OCI-LY7 (cell line): ENCODE data around the gene BACH2. TPM values are rescaled to one million over a fixed set of nuclear protein-coding genes. Genes with fewer than 3 reads are reported as not detected.
A peak's percentile ranks its signal among the peaks of the same experiment; 100 is the strongest.
"Not testable (repeated sequence)": the region's sequence is repeated elsewhere in the genome, so short reads cannot be mapped to it uniquely, and the experiment has no call there.

Experiments used
- BruUV-seq: library from RNA; stranded (reverse); fragments of 400-500 nt; replicated peaks from 2 replicates; lab custom pipeline; 2021; lab: Mats Ljungman, UMichigan
- CTCF ChIA-PET: fragments of 300-600 bp; sonication (Branson Sonifier 250); formaldehyde crosslinking; loops from one replicate; lab custom pipeline; 2022; ENCODE audit warnings: antibody characterized with exemption; ENCODE audit not compliant: unreplicated experiment; lab: Charles Lee
- POLR2A ChIA-PET: fragments of 300-600 bp; sonication (Branson Sonifier 250); formaldehyde crosslinking; loops from one replicate; lab custom pipeline; 2022; ENCODE audit warnings: antibody characterized with exemption; lab: Charles Lee
- DNase-seq: peaks from one replicate; pipeline ENCODE4 v3.0.0-alpha.2; 2015; ENCODE audit warnings: low spot score
- H2AFZ ChIP-seq: fragments of 200-600 bp; sonication (generic), shearing (Covaris generic); 2 replicates; pipeline ENCODE4 v1.6.1; 2014; ENCODE audit warnings: mild to moderate bottlenecking, antibody characterized with exemption, low read length, moderate library complexity
- H3K27ac ChIP-seq: fragments of 200-600 bp; sonication (generic); 2 replicates; pipeline ENCODE4 v1.5.1; 2014; ENCODE audit warnings: mixed run types, low read depth, mild to moderate bottlenecking, moderate library complexity, low read length, inconsistent platforms; ENCODE audit not compliant: poor library complexity, severe bottlenecking
- H3K36me3 ChIP-seq: fragments of 200-600 bp; sonication (generic); 2 replicates; pipeline ENCODE4 v1.6.1; 2014; ENCODE audit warnings: mild to moderate bottlenecking, antibody characterized with exemption, low read length, moderate library complexity, mixed read lengths; ENCODE audit not compliant: insufficient read depth
- H3K4me1 ChIP-seq: fragments of 200-600 bp; sonication (generic); 2 replicates; pipeline ENCODE4 v1.5.1; 2014; ENCODE audit warnings: mild to moderate bottlenecking, low read length; ENCODE audit not compliant: insufficient read depth, poor library complexity, severe bottlenecking
- H3K4me2 ChIP-seq: fragments of 200-600 bp; sonication (generic); 2 replicates; pipeline ENCODE4 v1.6.1; 2014; ENCODE audit warnings: mild to moderate bottlenecking, low read length
- H3K4me3 ChIP-seq: fragments of 200-600 bp; sonication (generic); 2 replicates; pipeline ENCODE4 v1.5.1; 2014; ENCODE audit warnings: mild to moderate bottlenecking, low read depth, low read length; ENCODE audit not compliant: poor library complexity, severe bottlenecking
- H3K79me2 ChIP-seq: fragments of 200-600 bp; sonication (generic); 2 replicates; pipeline ENCODE4 v1.6.1; 2016; ENCODE audit warnings: low read depth, mild to moderate bottlenecking, low read length, moderate library complexity, mixed read lengths; ENCODE audit not compliant: insufficient read depth
- H3K9me2 ChIP-seq: fragments of 200-600 bp; sonication (generic); 2 replicates; pipeline ENCODE4 v1.6.1; 2016; ENCODE audit warnings: mild to moderate bottlenecking, low read length, mixed read lengths; ENCODE audit not compliant: insufficient read depth
- H3K9me3 ChIP-seq: fragments of 200-600 bp; sonication (generic); 2 replicates; pipeline ENCODE4 v1.6.1; 2014; ENCODE audit warnings: mild to moderate bottlenecking, mixed run types, low read length, mixed read lengths
- H4K20me1 ChIP-seq: fragments of 200-600 bp; sonication (generic); 2 replicates; pipeline ENCODE4 v1.6.1; 2014; ENCODE audit warnings: mild to moderate bottlenecking, antibody characterized with exemption, low read length, moderate library complexity, mixed read lengths; ENCODE audit not compliant: insufficient read depth
- CTCF ChIP-seq: fragments of 200-600 bp; sonication (generic); conservative IDR thresholded peaks from 2 replicates; pipeline ENCODE4 v1.5.1; 2014; ENCODE audit warnings: mild to moderate bottlenecking, antibody characterized with exemption, low read length, moderate library complexity, mixed read lengths
- EZH2phosphoT487 ChIP-seq: fragments of 200-600 bp; sonication (generic); IDR thresholded peaks from 2 replicates; pipeline ENCODE4 v1.6.1; 2018; ENCODE audit warnings: low read depth, borderline replicate concordance, mild to moderate bottlenecking, mixed run types, antibody characterized with exemption, low read length, moderate library complexity, mixed read lengths
- intact Hi-C: fragments of 100-400 bp; cut with micrococcal nuclease; formaldehyde crosslinking; loops from one replicate; pipeline ENCODE4 v1.10.0; 2022; ENCODE audit not compliant: unreplicated experiment
- total RNA-seq, 2 experiments: library from RNA; depleted of rRNA in 1 of 2; stranded (reverse); fragments of >200 nt in 1 of 2; shearing (Covaris generic) in 1 of 2; gene quantifications; 2 replicates each; pipeline ENCODE4 v1.2.3, GENCODE V29; 2014 to 2022

The BACH2 gene
- total RNA-seq, 2 experiments from 2014 or later = 92.0 to 163 TPM

DNA sequence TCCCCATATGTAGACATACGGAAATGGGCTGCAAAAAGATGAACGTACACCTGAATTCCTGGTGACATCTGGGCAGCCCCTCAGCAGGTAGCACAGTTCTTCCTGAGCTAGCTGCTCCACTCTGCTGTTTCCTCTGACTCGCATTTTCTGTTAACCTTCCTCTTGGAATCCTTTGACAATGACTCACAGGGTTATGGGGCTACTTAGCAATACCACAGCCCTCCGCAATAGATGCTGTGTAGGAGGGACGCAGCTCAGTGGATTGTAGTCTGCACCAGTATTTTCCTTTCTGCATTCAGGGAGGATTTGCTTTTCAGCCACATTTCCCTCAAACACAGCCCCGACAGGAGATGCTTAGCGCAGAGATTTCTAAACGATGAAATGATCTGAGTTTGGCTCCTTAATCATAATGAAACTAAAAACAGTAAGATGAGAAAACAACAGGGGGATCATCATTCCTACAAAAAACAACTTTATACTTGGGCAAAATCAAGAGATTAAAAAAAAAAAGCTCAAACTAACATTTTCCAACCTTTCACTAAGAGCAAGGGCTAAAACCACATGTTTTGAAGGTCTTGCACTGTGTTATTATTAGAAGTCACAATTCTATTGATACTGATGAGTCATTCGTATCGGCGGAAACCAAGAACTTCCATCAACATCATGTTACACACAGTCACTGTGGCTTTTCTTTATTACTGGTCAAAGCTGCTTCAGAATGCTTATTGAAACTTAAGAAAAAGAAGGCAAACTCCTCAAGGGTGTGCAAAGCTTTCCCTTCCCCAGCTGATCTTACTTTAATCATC lies 12.2 kb downstream of the BACH2 start:
- CTCF ChIA-PET = interaction anchor here (0.6 to 1.3 kb wide), 6 partner anchors 8 to 344 kb away, joined by 3 to 4 read pairs (median 3); no protein-coding TSS in a partner anchor
- Histone ChIP-seq H3K4me1 (peaks cover 93% of the 10 kb centered on the region), H2AFZ (no peak overlapping the region), H3K27ac (peak overlapping the region; percentile 84), H3K36me3 (peaks cover 53% of the 10 kb centered on the region), H3K4me2 (peak overlapping the region; percentile 97), H3K4me3 (peak overlapping the region; percentile 65), H4K20me1 (peaks cover 22% of the 10 kb centered on the region), H3K9me3 (no peaks in the 10 kb centered on the region), H3K9me2 (no peaks in the 10 kb centered on the region), H3K79me2 (peaks cover 100% of the 10 kb centered on the region)
- intact Hi-C loops = loop anchor here (1.0 to 5.0 kb wide), 3 partner anchors 33 to 344 kb away; no protein-coding TSS in a partner anchor
- DNase-seq = no peak
- TF ChIP-seq EZH2phosphoT487 = no peak
- no peak for TF ChIP-seq CTCF
- no TSS peak for BruUV-seq
- POLR2A ChIA-PET = interaction anchor here (0.7 to 4.1 kb wide), 21 partner anchors 9 to 433 kb away, joined by 3 to 25 read pairs (median 4); no protein-coding TSS in a partner anchor

- H2AFZ ChIP-seq, H3K27ac ChIP-seq, H3K9me2 ChIP-seq, CTCF ChIA-PET, BruUV-seq, DNase-seq, H3K4me3 ChIP-seq, H3K9me3 ChIP-seq, intact Hi-C loops: not testable (repeated sequence)
- H3K4me1 ChIP-seq = peaks cover 93% of the 10 kb centered on the region
- peaks cover 48% of the 10 kb centered on the region for H3K36me3 ChIP-seq
- H3K79me2 ChIP-seq = peaks cover 100% of the 10 kb centered on the region
- POLR2A ChIA-PET = interaction anchor here (0.6 to 1.0 kb wide), 2 partner anchors 9 to 255 kb away, joined by 3 read pairs; no protein-coding TSS in a partner anchor
- peaks cover 22% of the 10 kb centered on the region for H4K20me1 ChIP-seq
- H3K4me2 ChIP-seq = peak overlapping the region; percentile 41; the same call in 1 of the 2 replicates
These were observed 14.4 kb downstream of the BACH2 start for GRCh38 chr6:90282265-90282664.

GRCh38 chr6:90278129-90278528 lies 18.5 kb downstream of the BACH2 start:
- no TSS peak for BruUV-seq
- Histone ChIP-seq H3K27ac (peak overlapping the region; percentile 12), H3K9me2 (no peaks in the 10 kb centered on the region), H3K36me3 (peaks cover 55% of the 10 kb centered on the region), H3K4me2 (peak overlapping the region; percentile 81), H2AFZ (no peak overlapping the region), H3K79me2 (peaks cover 100% of the 10 kb centered on the region), H3K4me3 (peak overlapping the region; percentile 4), H3K4me1 (peaks cover 93% of the 10 kb centered on the region), H4K20me1 (peaks cover 6% of the 10 kb centered on the region; the same call in 1 of the 2 replicates), H3K9me3 (no peaks in the 10 kb centered on the region)
- ChIA-PET CTCF (no interaction called here), POLR2A (interaction anchor here (0.5 to 1.0 kb wide), 6 partner anchors 7 to 1007 kb away, joined by 3 to 6 read pairs (median 4); no protein-coding TSS in a partner anchor)
- intact Hi-C loops = no loop called here
- DNase-seq = no peak
- TF ChIP-seq EZH2phosphoT487 (no peak), CTCF (no peak)
